Hematopoietic multipotent progenitor cell treated with erythropoietin and hydrocortisone succinate and interleukin-3 and kit ligand, for 17 days (in vitro differentiated cells): ENCODE measurements around the gene CLPX.
"Not testable (repeated sequence)": the region's sequence is repeated elsewhere in the genome, so short reads cannot be mapped to it uniquely, and the experiment has no call there.

ENCODE experiments used
- DNase-seq: peaks from one replicate; pipeline ENCODE4 v3.0.0-alpha.2; 2015; ENCODE audit warnings: low spot score

Gene CLPX

GRCh38 chr15:65171428-65171827 lies 13.7 kb downstream of the CLPX start:
- no peak for DNase-seq

- no peak for DNase-seq
Observed at GRCh38 chr15:65165875-65166274, 19.3 kb downstream of the CLPX start.

GRCh38 chr15:65164139-65164538 lies 21.0 kb downstream of the CLPX start:
- DNase-seq: no peak

GRCh38 chr15:65163041-65163440 lies 22.1 kb downstream of the CLPX start:
- DNase-seq: no peak

GRCh38 chr15:65156692-65157091 lies 28.4 kb downstream of the CLPX start:
- no peak for DNase-seq

GRCh38 chr15:65154720-65155119 lies 30.4 kb downstream of the CLPX start:
- no peak for DNase-seq

GRCh38 chr15:65147902-65148301 lies 37.2 kb downstream of the CLPX start:
- no peak for DNase-seq

- DNase-seq: no peak
Observed at GRCh38 chr15:65146438-65146837, 38.7 kb downstream of the CLPX start.

GRCh38 chr15:65138631-65139030 lies 46.5 kb downstream of the CLPX start:
- DNase-seq: not testable (repeated sequence)

- not testable (repeated sequence) for DNase-seq
Observed at GRCh38 chr15:65137893-65138292, 47.2 kb downstream of the CLPX start.

- DNase-seq: not testable (repeated sequence)
Observed at GRCh38 chr15:65137089-65137488, 48.1 kb downstream of the CLPX start.

GRCh38 chr15:65134538-65134937 lies 50.6 kb downstream of the CLPX start:
- DNase-seq: no peak

GRCh38 chr15:65133548-65134200 lies 51.5 kb downstream of the CLPX start, which contains the start of gene PDCD7:
TSS of gene PDCD7 (minus strand) at chr15:65133808. CDS start at chr15:65133781, 27 bp downstream.
- peak; percentile 61 for DNase-seq

- DNase-seq: no peak
Observed at GRCh38 chr15:65132878-65133547, 52.1 kb downstream of the CLPX start.

GRCh38 chr15:65130941-65131340 lies 54.2 kb downstream of the CLPX start:
- no peak for DNase-seq

GRCh38 chr15:65115542-65115941 lies 69.6 kb downstream of the CLPX start:
- no peak for DNase-seq

GRCh38 chr15:65115086-65115485 lies 70.1 kb downstream of the CLPX start, which contains the start of gene UBAP1L:
TSS of gene UBAP1L (minus strand) at chr15:65115200. CDS start at chr15:65106215, 8,985 bp downstream.
- DNase-seq: no peak

GRCh38 chr15:65110676-65111292 lies 74.4 kb downstream of the CLPX start:
- DNase-seq: no peak

GRCh38 chr15:65106011-65106590 lies 79.0 kb downstream of the CLPX start:
- no peak for DNase-seq

GRCh38 chr15:65105038-65105437 lies 80.1 kb downstream of the CLPX start:
- no peak for DNase-seq

- no peak for DNase-seq
Observed at GRCh38 chr15:65102912-65103311, 82.2 kb downstream of the CLPX start.

GRCh38 chr15:65101891-65102708 lies 83.0 kb downstream of the CLPX start:
- DNase-seq: no peak
